Smooth muscle cell (in vitro differentiated cells): Measurements from ENCODE around the gene SPAST. TPM values are rescaled to one million over a fixed set of nuclear protein-coding genes. Genes with fewer than 3 reads are reported as not detected.
"Not testable (repeated sequence)": the region's sequence is repeated elsewhere in the genome, so short reads cannot be mapped to it uniquely, and the experiment has no call there.

ENCODE experiments used
- DNase-seq: peaks from one replicate; lab custom pipeline; 2025; ENCODE audit not compliant: unreplicated experiment; lab: John Stamatoyannopoulos, UW
- H2AFZ ChIP-seq: fragments of 200-600 bp; sonication (generic); 2 replicates; pipeline ENCODE4 v1.6.0; 2016; ENCODE audit warnings: antibody characterized with exemption, low read depth, mild to moderate bottlenecking
- H3F3A ChIP-seq: fragments of 200-600 bp; sonication (generic); 2 replicates; pipeline ENCODE4 v1.6.0; 2017; ENCODE audit warnings: antibody characterized with exemption, low read depth
- H3K27ac ChIP-seq: fragments of 200-600 bp; sonication (generic); 2 replicates; pipeline ENCODE4 v1.5.1; 2016; ENCODE audit warnings: low read depth, mild to moderate bottlenecking
- H3K27me3 ChIP-seq: fragments of 200-600 bp; sonication (generic); 2 replicates; pipeline ENCODE4 v1.6.1; 2016; ENCODE audit warnings: low read depth, mild to moderate bottlenecking
- H3K36me3 ChIP-seq: fragments of 200-600 bp; sonication (generic); 2 replicates; pipeline ENCODE4 v1.5.1; 2016; ENCODE audit warnings: low read depth
- H3K4me1 ChIP-seq: fragments of 200-600 bp; sonication (generic); 2 replicates; pipeline ENCODE4 v1.5.1; 2016; ENCODE audit warnings: low read depth
- H3K4me2 ChIP-seq: fragments of 200-600 bp; sonication (generic); 2 replicates; pipeline ENCODE4 v1.6.0; 2016; ENCODE audit warnings: mild to moderate bottlenecking
- H3K4me3 ChIP-seq: fragments of 200-600 bp; sonication (generic); 2 replicates; pipeline ENCODE4 v1.5.1; 2016; ENCODE audit warnings: mild to moderate bottlenecking
- H3K79me2 ChIP-seq: fragments of 200-600 bp; sonication (generic); 2 replicates; pipeline ENCODE4 v1.6.0; 2016; ENCODE audit warnings: low read depth, mild to moderate bottlenecking
- H3K9ac ChIP-seq: fragments of 200-600 bp; sonication (generic); 2 replicates; pipeline ENCODE4 v1.6.0; 2016; ENCODE audit warnings: low read depth
- H3K9me3 ChIP-seq: fragments of 200-600 bp; sonication (generic); replicated peaks from 2 replicates; pipeline ENCODE4 v1.5.1; 2016; ENCODE audit warnings: low read depth
- H4K20me1 ChIP-seq: fragments of 200-600 bp; sonication (generic); 2 replicates; pipeline ENCODE4 v1.6.0; 2016; ENCODE audit warnings: low read depth
- CTCF ChIP-seq: fragments of 200-600 bp; sonication (generic); IDR thresholded peaks from 2 replicates; pipeline ENCODE4 v1.5.1; 2017; ENCODE audit warnings: borderline replicate concordance, mild to moderate bottlenecking, antibody characterized with exemption; ENCODE audit not compliant: insufficient read depth, poor library complexity, severe bottlenecking
- WGBS: methylation state at CpG from one replicate; pipeline ENCODE4 v1.1.7; 2016; ENCODE audit warnings: low lambda C conversion rate; 5-methylcytosine and 5-hydroxymethylcytosine counted together
- polyA plus RNA-seq: library from polyadenylated mRNA; unstranded; fragments of >200 nt; fragmentation: Nextera tagmentation; extraction: Ambion mirVana; gene quantifications from 2 replicates; pipeline ENCODE4 v1.2.1, GENCODE V29; 2016
- total RNA-seq: library from RNA; depleted of rRNA; stranded (reverse); fragments of >200 nt; gene quantifications from 2 replicates; pipeline ENCODE4 v1.2.3, GENCODE V29; 2014

The SPAST gene
- total and polyA plus RNA-seq, 2 experiments from 2014 or later = 6.2 to 24.4 TPM

GRCh38 chr2:32189011-32189410, 125.7 kb downstream of the SPAST start:
- no peak for TF ChIP-seq CTCF
- no peak overlapping the region for H3K27ac ChIP-seq
- no peak overlapping the region for H3K9ac ChIP-seq
- H3K36me3 ChIP-seq = no peaks in the 10 kb centered on the region
- peaks cover 4% of the 10 kb centered on the region for H3K79me2 ChIP-seq
- no peak overlapping the region for H3K4me2 ChIP-seq
- WGBS = 94% methylated on average over 6 of the region's 6 CpGs
- H3K9me3 ChIP-seq = no peaks in the 10 kb centered on the region
- H3K4me3 ChIP-seq = no peak overlapping the region
- no peaks in the 10 kb centered on the region for H3K4me1 ChIP-seq
- peaks cover 2% of the 10 kb centered on the region for H4K20me1 ChIP-seq
- H3F3A ChIP-seq = no peaks in the 10 kb centered on the region
- no peaks in the 10 kb centered on the region for H3K27me3 ChIP-seq
- no peak overlapping the region for H2AFZ ChIP-seq
- no peak for DNase-seq

- no peaks in the 10 kb centered on the region for H3K27me3 ChIP-seq
- H3K4me1 ChIP-seq = no peaks in the 10 kb centered on the region
- peaks cover under 1% of the 10 kb centered on the region for H3K36me3 ChIP-seq
- no peak overlapping the region for H2AFZ ChIP-seq
- H3K4me3 ChIP-seq = no peak overlapping the region
- peaks cover 2% of the 10 kb centered on the region for H4K20me1 ChIP-seq
- no peak for DNase-seq
- no peak overlapping the region for H3K9ac ChIP-seq
- WGBS = 94% methylated on average over 1 of the region's 1 CpG
- no peak for TF ChIP-seq CTCF
- H3K9me3 ChIP-seq = no peaks in the 10 kb centered on the region
- H3K27ac ChIP-seq = no peak overlapping the region
- H3K4me2 ChIP-seq = no peak overlapping the region
- no peaks in the 10 kb centered on the region for H3F3A ChIP-seq
- H3K79me2 ChIP-seq = peaks cover 4% of the 10 kb centered on the region
Observed at GRCh38 chr2:32192418-32192817, 129.1 kb downstream of the SPAST start.

GRCh38 chr2:32200814-32201213, 137.5 kb downstream of the SPAST start:
- Histone ChIP-seq H3K4me2 (no peak overlapping the region), H2AFZ (no peak overlapping the region), H4K20me1 (no peaks in the 10 kb centered on the region), H3K36me3 (peaks cover 18% of the 10 kb centered on the region), H3K9ac (no peak overlapping the region), H3K27ac (no peak overlapping the region), H3K27me3 (no peaks in the 10 kb centered on the region), H3K79me2 (no peaks in the 10 kb centered on the region), H3K9me3 (no peaks in the 10 kb centered on the region), H3F3A (no peaks in the 10 kb centered on the region), H3K4me1 (no peaks in the 10 kb centered on the region), H3K4me3 (no peak overlapping the region)
- TF ChIP-seq CTCF = no peak
- no peak for DNase-seq
- 95% methylated on average over 1 of the region's 1 CpG for WGBS

- H3F3A ChIP-seq, DNase-seq, H2AFZ ChIP-seq, H3K4me3 ChIP-seq, H3K36me3 ChIP-seq, H3K9ac ChIP-seq, H3K79me2 ChIP-seq, H4K20me1 ChIP-seq, H3K27me3 ChIP-seq, H3K4me2 ChIP-seq, H3K9me3 ChIP-seq, H3K27ac ChIP-seq, H3K4me1 ChIP-seq: not testable (repeated sequence)
- WGBS = 89% methylated on average over 3 of the region's 3 CpGs
Observed at GRCh38 chr2:32203428-32203827, 140.1 kb downstream of the SPAST start.

Other genes with a start within 250 kb of the SPAST start
- 33.4 and 52.6 TPM in 2 replicates for gene MEMO1, start 52.5 kb upstream of the SPAST start, total RNA-seq
- 32.2 and 38.2 TPM in 2 replicates for gene MEMO1, start 52.5 kb upstream of the SPAST start, polyA plus RNA-seq
- 96.5 and 97.4 TPM in 2 replicates for gene DPY30, start 23.8 kb upstream of the SPAST start, total RNA-seq
- gene DPY30, start 23.8 kb upstream of the SPAST start, polyA plus RNA-seq = 103 and 123 TPM in 2 replicates
- gene SLC30A6, start 102.3 kb downstream of the SPAST start, total RNA-seq = 27.8 and 28.9 TPM in 2 replicates
- gene SLC30A6, start 102.3 kb downstream of the SPAST start, polyA plus RNA-seq = 10.5 and 12.8 TPM in 2 replicates
- not detected in 2 replicates for gene NLRC4, start 201.3 kb downstream of the SPAST start, total RNA-seq
- 0.16 and 0.37 TPM in 2 replicates for gene NLRC4, start 201.3 kb downstream of the SPAST start, polyA plus RNA-seq
- gene YIPF4, start 214.3 kb downstream of the SPAST start, total RNA-seq = 31.2 and 36.0 TPM in 2 replicates
- gene YIPF4, start 214.3 kb downstream of the SPAST start, polyA plus RNA-seq = 56.0 and 56.6 TPM in 2 replicates